ENCODE results near the gene RPL7A. TPM values are rescaled to one million over a fixed set of nuclear protein-coding genes. Genes with fewer than 3 reads are reported as not detected.
"Not testable (repeated sequence)": the region's sequence is repeated elsewhere in the genome, so short reads cannot be mapped to it uniquely, and the experiment has no call there.

RPL7A gene
- polyA plus RNA-seq, 1 experiment = 3,329 TPM

DNA sequence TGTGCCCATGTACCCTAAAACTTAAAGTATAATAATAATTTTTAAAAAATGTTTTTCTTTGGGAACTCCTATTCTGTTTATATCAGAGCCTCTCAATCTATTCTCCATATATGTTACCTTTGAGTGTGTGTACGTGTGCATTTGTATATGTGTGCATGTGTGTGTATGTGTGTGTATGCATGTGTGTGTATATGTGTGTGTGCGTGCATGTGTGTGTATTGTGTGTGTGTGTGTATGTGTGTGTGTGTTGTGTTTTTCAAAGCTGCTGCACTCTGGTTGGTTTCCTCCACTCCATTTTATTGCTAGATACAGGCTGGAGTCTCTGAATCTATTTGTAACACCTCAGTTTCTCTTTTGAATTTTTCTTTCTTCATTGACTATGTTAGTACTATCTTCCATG is 32.0 kb upstream of the RPL7A start:
- TF ChIP-seq, protein P1, sequence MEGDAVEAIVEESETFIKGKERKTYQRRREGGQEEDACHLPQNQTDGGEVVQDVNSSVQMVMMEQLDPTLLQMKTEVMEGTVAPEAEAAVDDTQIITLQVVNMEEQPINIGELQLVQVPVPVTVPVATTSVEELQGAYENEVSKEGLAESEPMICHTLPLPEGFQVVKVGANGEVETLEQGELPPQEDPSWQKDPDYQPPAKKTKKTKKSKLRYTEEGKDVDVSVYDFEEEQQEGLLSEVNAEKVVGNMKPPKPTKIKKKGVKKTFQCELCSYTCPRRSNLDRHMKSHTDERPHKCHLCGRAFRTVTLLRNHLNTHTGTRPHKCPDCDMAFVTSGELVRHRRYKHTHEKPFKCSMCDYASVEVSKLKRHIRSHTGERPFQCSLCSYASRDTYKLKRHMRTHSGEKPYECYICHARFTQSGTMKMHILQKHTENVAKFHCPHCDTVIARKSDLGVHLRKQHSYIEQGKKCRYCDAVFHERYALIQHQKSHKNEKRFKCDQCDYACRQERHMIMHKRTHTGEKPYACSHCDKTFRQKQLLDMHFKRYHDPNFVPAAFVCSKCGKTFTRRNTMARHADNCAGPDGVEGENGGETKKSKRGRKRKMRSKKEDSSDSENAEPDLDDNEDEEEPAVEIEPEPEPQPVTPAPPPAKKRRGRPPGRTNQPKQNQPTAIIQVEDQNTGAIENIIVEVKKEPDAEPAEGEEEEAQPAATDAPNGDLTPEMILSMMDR (IDR thresholded peaks at IDR 0.05; ENCODE audit: insufficient read depth, low read depth, low read length) = no peak
- H3K4me3 ChIP-seq (ENCODE audit: low read depth, low read length) = no peak overlapping the region
- DNase-seq (ENCODE audit: low read depth) = no peak
- H3K36me3 ChIP-seq (ENCODE audit: control insufficient read depth, insufficient read depth, low read length) = no peaks in the 10 kb centered on the region
- no peaks in the 10 kb centered on the region for H3K27me3 ChIP-seq (ENCODE audit: control insufficient read depth, insufficient read depth, low read length)
- ChIA-PET CTCF (no interaction called here), POLR2A (no interaction called here)

DNA sequence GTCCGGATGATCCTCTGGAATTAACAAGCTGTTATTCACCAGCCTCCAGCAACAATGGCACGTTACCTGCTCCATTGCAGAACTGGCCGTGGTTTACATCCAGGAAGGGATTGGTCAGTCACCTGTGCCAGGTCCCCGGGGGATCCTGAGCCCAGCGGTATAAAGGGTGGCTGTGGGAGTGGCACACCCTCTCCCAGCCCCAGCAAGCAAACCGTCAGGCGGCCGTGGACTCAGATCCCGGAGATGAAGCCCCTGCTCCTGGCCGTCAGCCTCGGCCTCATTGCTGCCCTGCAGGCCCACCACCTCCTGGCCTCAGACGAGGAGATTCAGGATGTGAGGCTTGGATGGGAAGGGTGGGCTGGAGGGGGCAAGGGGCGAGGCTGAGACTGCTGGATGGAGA is 30.5 kb upstream of the RPL7A start:
- POLR2A ChIA-PET; H3K27me3 ChIP-seq (ENCODE audit: control insufficient read depth, insufficient read depth, low read length); H3K4me3 ChIP-seq (ENCODE audit: low read depth, low read length); DNase-seq (ENCODE audit: low read depth); H3K36me3 ChIP-seq (ENCODE audit: control insufficient read depth, insufficient read depth, low read length); CTCF ChIA-PET: not testable (repeated sequence)

DNA sequence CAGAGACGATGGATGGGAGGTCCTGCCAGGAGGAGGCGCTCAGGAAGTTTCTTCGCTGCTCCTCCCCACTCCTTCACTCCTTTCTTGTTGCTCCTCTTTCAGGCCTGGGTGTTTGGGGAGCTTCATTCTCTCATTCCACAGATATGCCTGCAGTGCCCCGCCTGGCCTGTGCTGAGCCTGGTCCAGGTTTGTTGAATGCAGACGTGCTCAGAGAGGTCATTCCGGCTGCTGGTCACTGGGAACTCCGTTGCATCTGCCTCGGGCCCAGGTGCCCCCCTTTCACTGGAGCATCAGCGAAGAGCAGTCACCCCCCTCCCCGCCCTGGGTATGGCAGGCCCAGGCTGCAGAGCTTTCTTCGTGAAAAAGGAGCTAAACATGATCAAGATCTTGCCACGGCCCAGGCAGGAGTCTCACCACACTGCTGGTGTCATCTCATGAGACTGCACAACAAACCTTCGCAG is 27.6 kb upstream of the RPL7A start:
- TF ChIP-seq, protein P1 (IDR thresholded peaks at IDR 0.05; ENCODE audit: insufficient read depth, low read depth, low read length) = no peak
- ChIA-PET POLR2A (no interaction called here), CTCF (interaction anchor here (0.8 kb wide), 1 partner anchor 12 kb away, joined by 3 read pairs; no protein-coding TSS in a partner anchor)
- no peaks in the 10 kb centered on the region for H3K27me3 ChIP-seq (ENCODE audit: control insufficient read depth, insufficient read depth, low read length)
- no peak overlapping the region for H3K4me3 ChIP-seq (ENCODE audit: low read depth, low read length)
- DNase-seq (ENCODE audit: low read depth) = no peak
- no peaks in the 10 kb centered on the region for H3K36me3 ChIP-seq (ENCODE audit: control insufficient read depth, insufficient read depth, low read length)

DNA sequence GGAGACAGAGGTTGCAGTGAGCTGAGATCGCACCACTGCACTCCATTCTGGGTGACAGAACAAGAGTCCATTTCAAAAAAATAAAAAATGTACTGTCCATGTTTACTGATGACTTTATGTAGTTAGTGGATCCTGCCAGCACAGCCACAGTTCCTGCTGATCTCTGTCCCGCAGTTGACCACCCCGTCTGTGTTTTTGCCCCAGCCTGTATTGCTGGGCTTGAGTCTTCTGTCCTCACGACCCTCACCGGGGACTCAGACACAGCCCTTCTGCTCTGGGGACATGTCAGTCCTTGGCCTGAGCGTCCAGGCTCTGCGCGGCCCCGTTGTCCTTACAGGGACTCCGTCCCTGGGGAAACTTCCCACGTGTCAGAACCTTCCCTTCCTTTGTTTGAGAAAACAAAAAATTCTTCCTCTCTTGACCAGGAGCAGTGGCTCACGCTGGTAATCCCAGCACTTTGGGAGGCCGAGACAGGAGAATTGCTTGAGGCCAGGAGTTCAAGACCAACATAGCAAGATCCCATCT is 26.5 kb upstream of the RPL7A start:
- no peak for DNase-seq (ENCODE audit: low read depth)
- H3K36me3 ChIP-seq (ENCODE audit: control insufficient read depth, insufficient read depth, low read length) = no peaks in the 10 kb centered on the region
- ChIA-PET CTCF (no interaction called here), POLR2A (no interaction called here)
- no peak overlapping the region for H3K4me3 ChIP-seq (ENCODE audit: low read depth, low read length)
- no peaks in the 10 kb centered on the region for H3K27me3 ChIP-seq (ENCODE audit: control insufficient read depth, insufficient read depth, low read length)
- TF ChIP-seq, protein P1 (IDR thresholded peaks at IDR 0.05; ENCODE audit: insufficient read depth, low read depth, low read length) = no peak

DNA sequence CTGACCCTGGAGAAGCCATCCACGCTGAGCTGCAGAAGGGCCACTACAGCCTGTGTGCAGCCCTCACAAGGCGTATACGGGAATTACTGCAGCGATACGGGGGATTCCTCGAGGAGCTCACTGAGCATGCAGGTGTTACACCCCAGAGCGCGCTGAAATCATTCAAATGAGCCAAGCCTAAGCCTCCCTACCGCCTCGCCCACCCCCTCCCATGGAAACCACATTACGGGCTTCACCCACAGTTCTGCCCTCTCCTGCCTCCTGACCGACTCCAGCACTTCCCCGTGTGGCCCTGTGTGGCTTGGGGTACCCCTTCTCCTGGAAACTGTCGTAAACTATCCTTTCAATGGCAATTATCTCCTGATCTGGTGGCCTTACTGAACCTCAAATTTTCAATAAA is 25.3 kb upstream of the RPL7A start:
- DNase-seq (ENCODE audit: low read depth) = no peak
- TF ChIP-seq, protein P1 (IDR thresholded peaks at IDR 0.05; ENCODE audit: insufficient read depth, low read depth, low read length) = no peak
- CTCF ChIA-PET = no interaction called here
- Histone ChIP-seq H3K27me3 (ENCODE audit: control insufficient read depth, insufficient read depth, low read length) (no peaks in the 10 kb centered on the region), H3K4me3 (ENCODE audit: low read depth, low read length) (no peak overlapping the region), H3K36me3 (ENCODE audit: control insufficient read depth, insufficient read depth, low read length) (no peaks in the 10 kb centered on the region)
- POLR2A ChIA-PET = no interaction called here

DNA sequence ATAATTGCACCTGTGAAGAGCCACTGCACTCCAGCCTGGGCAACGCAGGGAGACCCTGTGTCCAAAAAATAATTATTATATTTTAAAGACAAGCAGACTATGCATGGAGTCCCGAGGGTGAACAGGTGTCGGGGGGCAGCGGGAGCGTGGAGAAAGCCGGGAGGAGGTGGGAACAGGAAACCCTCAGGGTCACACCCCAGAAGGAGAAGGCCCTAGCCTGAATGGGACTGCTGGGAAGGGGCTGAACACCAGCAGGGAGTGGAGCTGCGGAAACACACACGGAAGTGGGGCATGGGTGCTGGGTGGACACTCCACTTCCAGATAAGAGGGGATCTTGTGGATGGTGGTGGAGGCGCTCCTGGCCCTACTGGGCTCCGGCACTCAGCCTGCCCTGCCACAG is 24.8 kb upstream of the RPL7A start:
- ChIA-PET POLR2A (no interaction called here), CTCF (no interaction called here)
- DNase-seq (ENCODE audit: low read depth) = no peak
- Histone ChIP-seq H3K36me3 (ENCODE audit: control insufficient read depth, insufficient read depth, low read length) (no peaks in the 10 kb centered on the region), H3K4me3 (ENCODE audit: low read depth, low read length) (no peak overlapping the region), H3K27me3 (ENCODE audit: control insufficient read depth, insufficient read depth, low read length) (no peaks in the 10 kb centered on the region)
- TF ChIP-seq, protein P1 (IDR thresholded peaks at IDR 0.05; ENCODE audit: insufficient read depth, low read depth, low read length) = no peak

All from BJ (cell line).